PC-9 (cell line): Measurements from ENCODE around the gene CTPS2. TPM values are rescaled to one million over a fixed set of nuclear protein-coding genes. Genes with fewer than 3 reads are reported as not detected.

Experiments
- BruUV-seq: library from RNA; stranded (reverse); fragments of 400-500 nt; replicated peaks from 2 replicates; lab custom pipeline; 2021; lab: Mats Ljungman, UMichigan
- CTCF ChIA-PET: fragments of 300-600 bp; sonication (Branson Sonifier 250); formaldehyde crosslinking; loops from one replicate; lab custom pipeline; 2022; ENCODE audit warnings: antibody characterized with exemption; lab: Charles Lee
- POLR2A ChIA-PET: fragments of 300-600 bp; sonication (Branson Sonifier 250); formaldehyde crosslinking; loops from one replicate; lab custom pipeline; 2022; ENCODE audit warnings: antibody characterized with exemption; ENCODE audit not compliant: unreplicated experiment; lab: Charles Lee
- DNase-seq, 2 experiments: peaks; one replicate each; pipeline versions ENCODE4 v3.0.0 to v3.0.0-alpha.2; 2015 to 2022; ENCODE audit warnings: mixed read lengths in 1 of 2
- H2AFZ ChIP-seq: fragments of 200-600 bp; sonication (generic); 2 replicates; pipeline ENCODE4 v1.8.1; 2017; ENCODE audit warnings: antibody characterized with exemption
- H3F3A ChIP-seq: fragments of 200-600 bp; sonication (generic); 2 replicates; pipeline ENCODE4 v1.8.1; 2017; ENCODE audit warnings: antibody characterized with exemption, mild to moderate bottlenecking, low read depth; ENCODE audit not compliant: insufficient read depth
- H3K27ac ChIP-seq: fragments of 200-600 bp; sonication (generic); 2 replicates; pipeline ENCODE4 v1.6.1; 2016; ENCODE audit warnings: mixed run types
- H3K27me3 ChIP-seq: fragments of 200-600 bp; sonication (generic); 2 replicates; pipeline ENCODE4 v1.6.1; 2016; ENCODE audit warnings: low read depth, mixed run types; ENCODE audit not compliant: insufficient read depth
- H3K36me3 ChIP-seq: fragments of 200-600 bp; sonication (generic); 2 replicates; pipeline ENCODE4 v1.6.1; 2016; ENCODE audit warnings: low read depth, mixed run types
- H3K4me1 ChIP-seq: fragments of 200-600 bp; sonication (generic); replicated peaks from 2 replicates; pipeline ENCODE4 v1.6.1; 2016; ENCODE audit warnings: mixed run types; ENCODE audit not compliant: insufficient read depth
- H3K4me2 ChIP-seq: fragments of 200-600 bp; sonication (generic); 2 replicates; pipeline ENCODE4 v1.6.1; 2017; ENCODE audit warnings: mixed run types
- H3K4me3 ChIP-seq: fragments of 200-600 bp; sonication (generic); 2 replicates; pipeline ENCODE4 v1.6.1; 2016; ENCODE audit warnings: mixed run types
- H3K79me2 ChIP-seq: fragments of 200-600 bp; sonication (generic); 2 replicates; pipeline ENCODE4 v1.6.1; 2017; ENCODE audit warnings: low read depth, mixed run types
- H3K9me2 ChIP-seq: fragments of 200-600 bp; sonication (generic); 2 replicates; pipeline ENCODE4 v1.8.1; 2017; ENCODE audit warnings: mild to moderate bottlenecking; ENCODE audit not compliant: insufficient read depth
- H3K9me3 ChIP-seq: fragments of 200-600 bp; sonication (generic); 2 replicates; pipeline ENCODE4 v1.8.1; 2016; ENCODE audit warnings: low read depth; ENCODE audit not compliant: insufficient read depth
- H4K20me1 ChIP-seq: fragments of 200-600 bp; sonication (generic); 2 replicates; pipeline ENCODE4 v1.8.1; 2017; ENCODE audit not compliant: insufficient read depth
- CTCF ChIP-seq: fragments of 200-600 bp; sonication (generic); conservative IDR thresholded peaks from 2 replicates; pipeline ENCODE4 v1.6.1; 2017; ENCODE audit warnings: mixed run types, antibody characterized with exemption, mild to moderate bottlenecking, moderate library complexity
- EZH2 ChIP-seq: fragments of 200-600 bp; sonication (generic); IDR thresholded peaks from 2 replicates; pipeline ENCODE4 v1.8.0; 2017; ENCODE audit warnings: antibody characterized with exemption, low read depth
- intact Hi-C: fragments of 100-400 bp; cut with micrococcal nuclease; formaldehyde crosslinking; loops from one replicate; pipeline ENCODE4 v1.10.0; 2022; ENCODE audit not compliant: unreplicated experiment
- total RNA-seq: library from RNA; stranded (reverse); gene quantifications from 2 replicates; pipeline ENCODE4 v1.2.3, GENCODE V29; 2021

Gene CTPS2
- total RNA-seq, 1 experiment from 2014 or later = 15.8 TPM

- Histone ChIP-seq H2AFZ (no peak overlapping the region), H3K27ac (no peak overlapping the region), H3K4me2 (no peak overlapping the region), H3K9me3 (no peaks in the 10 kb centered on the region), H3K4me3 (no peak overlapping the region), H3K27me3 (no peaks in the 10 kb centered on the region), H3K36me3 (no peaks in the 10 kb centered on the region), H3K9me2 (no peaks in the 10 kb centered on the region), H3F3A (no peaks in the 10 kb centered on the region), H4K20me1 (no peaks in the 10 kb centered on the region), H3K4me1 (no peaks in the 10 kb centered on the region), H3K79me2 (no peaks in the 10 kb centered on the region)
- intact Hi-C loops = no loop called here
- no TSS peak for BruUV-seq
- no peak for TF ChIP-seq CTCF
- TF ChIP-seq EZH2 = no peak
- ChIA-PET CTCF (no interaction called here), POLR2A (interaction anchor here (0.6 kb wide), 1 partner anchor 14 kb away, joined by 6 read pairs; no protein-coding TSS in a partner anchor)
- DNase-seq = no peak
Measured at GRCh38 chrX:16708016-16708415, 4.5 kb downstream of the CTPS2 start.

GRCh38 chrX:16705370-16705769 is 7.1 kb downstream of the CTPS2 start:
- Histone ChIP-seq H4K20me1 (no peaks in the 10 kb centered on the region), H3K36me3 (no peaks in the 10 kb centered on the region), H3K4me3 (no peak overlapping the region), H3K4me2 (no peak overlapping the region), H2AFZ (no peak overlapping the region), H3K27me3 (no peaks in the 10 kb centered on the region), H3K27ac (no peak overlapping the region), H3K4me1 (no peaks in the 10 kb centered on the region), H3F3A (no peaks in the 10 kb centered on the region), H3K79me2 (no peaks in the 10 kb centered on the region), H3K9me2 (no peaks in the 10 kb centered on the region), H3K9me3 (no peaks in the 10 kb centered on the region)
- intact Hi-C loops = no loop called here
- no peak for DNase-seq
- BruUV-seq = no TSS peak
- ChIA-PET POLR2A (interaction anchor here (0.6 kb wide), 1 partner anchor 20 kb away, joined by 32 read pairs; no protein-coding TSS in a partner anchor), CTCF (no interaction called here)
- TF ChIP-seq EZH2 = no peak
- TF ChIP-seq CTCF = no peak

GRCh38 chrX:16702700-16703599 is 9.5 kb downstream of the CTPS2 start:
- Histone ChIP-seq H3K4me2 (no peak overlapping the region), H3K4me1 (no peaks in the 10 kb centered on the region), H3K27me3 (no peaks in the 10 kb centered on the region), H3K79me2 (no peaks in the 10 kb centered on the region), H3K4me3 (no peak overlapping the region), H3K27ac (no peak overlapping the region), H3K9me2 (no peaks in the 10 kb centered on the region), H3K9me3 (no peaks in the 10 kb centered on the region), H3F3A (no peaks in the 10 kb centered on the region), H2AFZ (no peak overlapping the region), H4K20me1 (no peaks in the 10 kb centered on the region), H3K36me3 (no peaks in the 10 kb centered on the region)
- DNase-seq = no peak
- no TSS peak for BruUV-seq
- CTCF ChIA-PET = no interaction called here
- TF ChIP-seq CTCF (no peak), EZH2 (no peak)
- POLR2A ChIA-PET = no interaction called here
- intact Hi-C loops = no loop called here
